Type B pancreatic cell (in vitro differentiated cells): ENCODE data around the gene SQOR. TPM values are rescaled to one million over a fixed set of nuclear protein-coding genes. Genes with fewer than 3 reads are reported as not detected.

Source experiments
- DNase-seq: peaks from one replicate; pipeline ENCODE4 v3.0.0; 2021; ENCODE audit warnings: mixed read lengths; ENCODE audit not compliant: unreplicated experiment; ENCODE audit errors: extremely low spot score
- H3K27ac Mint-ChIP-seq: 2 replicates; pipeline ENCODE4 v1.8.0; 2021; ENCODE audit warnings: mild to moderate bottlenecking, mixed read lengths
- H3K27me3 Mint-ChIP-seq: 2 replicates; pipeline ENCODE4 v1.8.0; 2021; ENCODE audit warnings: mixed read lengths
- H3K36me3 Mint-ChIP-seq: 2 replicates; pipeline ENCODE4 v1.8.0; 2021; ENCODE audit warnings: mixed read lengths
- H3K4me1 Mint-ChIP-seq: one replicate; pipeline ENCODE4 v1.8.0; 2021; ENCODE audit warnings: mixed read lengths; ENCODE audit not compliant: unreplicated experiment
- H3K4me3 Mint-ChIP-seq: 2 replicates; pipeline ENCODE4 v1.8.0; 2021; ENCODE audit warnings: mild to moderate bottlenecking, mixed read lengths
- H3K9me3 Mint-ChIP-seq: 2 replicates; pipeline ENCODE4 v1.8.0; 2021; ENCODE audit warnings: mixed read lengths
- total RNA-seq: library from RNA; stranded (reverse); gene quantifications from 2 replicates; pipeline ENCODE4 v1.2.1, GENCODE V29; 2021; ENCODE audit warnings: low replicate concordance
- TF ChIP-seq, protein P1 (sequence below): fragments of 200-600 bp; sonication (generic); conservative IDR thresholded peaks from 2 replicates; pipeline ENCODE4 v1.5.0; 2021; ENCODE audit warnings: antibody characterized with exemption, mild to moderate bottlenecking

Gene SQOR
- total RNA-seq, 1 donor from 2014 or later: 6.7 TPM

- H3K27me3 Mint-ChIP-seq: no peaks in the 10 kb centered on the region
These were observed 47.0 kb upstream of the SQOR start for GRCh38 chr15:45587863-45588170.

GRCh38 chr15:45588219-45588875, 46.5 kb upstream of the SQOR start:
- TF ChIP-seq, protein P1, sequence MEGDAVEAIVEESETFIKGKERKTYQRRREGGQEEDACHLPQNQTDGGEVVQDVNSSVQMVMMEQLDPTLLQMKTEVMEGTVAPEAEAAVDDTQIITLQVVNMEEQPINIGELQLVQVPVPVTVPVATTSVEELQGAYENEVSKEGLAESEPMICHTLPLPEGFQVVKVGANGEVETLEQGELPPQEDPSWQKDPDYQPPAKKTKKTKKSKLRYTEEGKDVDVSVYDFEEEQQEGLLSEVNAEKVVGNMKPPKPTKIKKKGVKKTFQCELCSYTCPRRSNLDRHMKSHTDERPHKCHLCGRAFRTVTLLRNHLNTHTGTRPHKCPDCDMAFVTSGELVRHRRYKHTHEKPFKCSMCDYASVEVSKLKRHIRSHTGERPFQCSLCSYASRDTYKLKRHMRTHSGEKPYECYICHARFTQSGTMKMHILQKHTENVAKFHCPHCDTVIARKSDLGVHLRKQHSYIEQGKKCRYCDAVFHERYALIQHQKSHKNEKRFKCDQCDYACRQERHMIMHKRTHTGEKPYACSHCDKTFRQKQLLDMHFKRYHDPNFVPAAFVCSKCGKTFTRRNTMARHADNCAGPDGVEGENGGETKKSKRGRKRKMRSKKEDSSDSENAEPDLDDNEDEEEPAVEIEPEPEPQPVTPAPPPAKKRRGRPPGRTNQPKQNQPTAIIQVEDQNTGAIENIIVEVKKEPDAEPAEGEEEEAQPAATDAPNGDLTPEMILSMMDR: no peak
- peak overlapping the region; percentile 100 for H3K4me3 Mint-ChIP-seq
- H3K27me3 Mint-ChIP-seq: no peaks in the 10 kb centered on the region
- peaks cover 5% of the 10 kb centered on the region for H3K36me3 Mint-ChIP-seq
- peak overlapping the region; percentile 100 for H3K27ac Mint-ChIP-seq
- DNase-seq: no peak
- H3K9me3 Mint-ChIP-seq: no peaks in the 10 kb centered on the region
- H3K4me1 Mint-ChIP-seq: peaks cover 12% of the 10 kb centered on the region

More at GRCh38 chr15:45587863-45588170, 47.0 kb upstream of the SQOR start:
- Mint-ChIP-seq H3K9me3 (no peaks in the 10 kb centered on the region), H3K27ac (peak overlapping the region; percentile 100), H3K4me3 (peak overlapping the region; percentile 100), H3K36me3 (peaks cover 4% of the 10 kb centered on the region), H3K4me1 (peaks cover 12% of the 10 kb centered on the region)
- DNase-seq: no peak
- TF ChIP-seq, protein P1: no peak

GRCh38 chr15:45589256-45589655, 45.6 kb upstream of the SQOR start:
- H3K36me3 Mint-ChIP-seq: peaks cover 14% of the 10 kb centered on the region
- H3K9me3 Mint-ChIP-seq: no peaks in the 10 kb centered on the region
- DNase-seq: no peak
- TF ChIP-seq, protein P1: no peak
- peak overlapping the region; percentile 100 for H3K27ac Mint-ChIP-seq
- peaks cover 12% of the 10 kb centered on the region for H3K4me1 Mint-ChIP-seq
- no peaks in the 10 kb centered on the region for H3K27me3 Mint-ChIP-seq
- H3K4me3 Mint-ChIP-seq: peak overlapping the region; percentile 100

DNA sequence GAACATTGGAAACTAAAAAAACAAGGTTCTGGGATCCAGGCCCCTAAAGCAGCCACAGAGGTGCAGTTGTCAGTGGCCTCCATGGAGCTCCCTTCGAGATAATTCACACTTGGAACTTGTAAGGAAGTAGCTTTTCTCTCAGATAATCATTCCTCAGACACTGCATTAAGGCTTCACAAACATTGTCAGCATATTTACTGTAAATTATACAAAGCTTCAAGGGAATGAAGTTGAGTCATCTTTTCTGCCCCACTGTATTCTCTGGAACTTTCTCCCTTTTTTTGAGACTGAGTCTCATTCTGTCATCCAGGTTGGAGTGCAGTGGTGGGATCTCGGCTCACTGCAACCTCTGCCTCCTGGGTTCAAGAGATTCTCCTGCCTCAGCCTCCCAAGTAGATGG, 40.5 kb upstream of the SQOR start:
- Mint-ChIP-seq H3K4me1 (no peaks in the 10 kb centered on the region), H3K27ac (no peak overlapping the region), H3K4me3 (no peak overlapping the region), H3K9me3 (no peaks in the 10 kb centered on the region), H3K27me3 (no peaks in the 10 kb centered on the region), H3K36me3 (peaks cover 34% of the 10 kb centered on the region)
- DNase-seq: no peak
- TF ChIP-seq, protein P1: no peak

- Mint-ChIP-seq H3K36me3 (peaks cover 34% of the 10 kb centered on the region), H3K4me3 (no peak overlapping the region), H3K4me1 (no peaks in the 10 kb centered on the region), H3K27me3 (no peaks in the 10 kb centered on the region), H3K9me3 (no peaks in the 10 kb centered on the region), H3K27ac (no peak overlapping the region)
- DNase-seq: no peak
- TF ChIP-seq, protein P1: no peak
These were observed 39.8 kb upstream of the SQOR start for GRCh38 chr15:45594835-45595530.
